OCI-LY7 (cell line): Measurements from ENCODE around the gene RBM44. TPM values are rescaled to one million over a fixed set of nuclear protein-coding genes. Genes with fewer than 3 reads are reported as not detected.

ENCODE experiments used
- BruUV-seq: library from RNA; stranded (reverse); fragments of 400-500 nt; replicated peaks from 2 replicates; lab custom pipeline; 2021; lab: Mats Ljungman, UMichigan
- CTCF ChIA-PET: fragments of 300-600 bp; sonication (Branson Sonifier 250); formaldehyde crosslinking; loops from one replicate; lab custom pipeline; 2022; ENCODE audit warnings: antibody characterized with exemption; ENCODE audit not compliant: unreplicated experiment; lab: Charles Lee
- POLR2A ChIA-PET: fragments of 300-600 bp; sonication (Branson Sonifier 250); formaldehyde crosslinking; loops from one replicate; lab custom pipeline; 2022; ENCODE audit warnings: antibody characterized with exemption; lab: Charles Lee
- DNase-seq: peaks from one replicate; pipeline ENCODE4 v3.0.0-alpha.2; 2015; ENCODE audit warnings: low spot score
- H2AFZ ChIP-seq: fragments of 200-600 bp; sonication (generic), shearing (Covaris generic); 2 replicates; pipeline ENCODE4 v1.6.1; 2014; ENCODE audit warnings: mild to moderate bottlenecking, antibody characterized with exemption, low read length, moderate library complexity
- H3K27ac ChIP-seq: fragments of 200-600 bp; sonication (generic); 2 replicates; pipeline ENCODE4 v1.5.1; 2014; ENCODE audit warnings: mixed run types, low read depth, mild to moderate bottlenecking, moderate library complexity, low read length, inconsistent platforms; ENCODE audit not compliant: poor library complexity, severe bottlenecking
- H3K36me3 ChIP-seq: fragments of 200-600 bp; sonication (generic); 2 replicates; pipeline ENCODE4 v1.6.1; 2014; ENCODE audit warnings: mild to moderate bottlenecking, antibody characterized with exemption, low read length, moderate library complexity, mixed read lengths; ENCODE audit not compliant: insufficient read depth
- H3K4me1 ChIP-seq: fragments of 200-600 bp; sonication (generic); 2 replicates; pipeline ENCODE4 v1.5.1; 2014; ENCODE audit warnings: mild to moderate bottlenecking, low read length; ENCODE audit not compliant: insufficient read depth, poor library complexity, severe bottlenecking
- H3K4me2 ChIP-seq: fragments of 200-600 bp; sonication (generic); 2 replicates; pipeline ENCODE4 v1.6.1; 2014; ENCODE audit warnings: mild to moderate bottlenecking, low read length
- H3K4me3 ChIP-seq: fragments of 200-600 bp; sonication (generic); 2 replicates; pipeline ENCODE4 v1.5.1; 2014; ENCODE audit warnings: mild to moderate bottlenecking, low read depth, low read length; ENCODE audit not compliant: poor library complexity, severe bottlenecking
- H3K79me2 ChIP-seq: fragments of 200-600 bp; sonication (generic); 2 replicates; pipeline ENCODE4 v1.6.1; 2016; ENCODE audit warnings: low read depth, mild to moderate bottlenecking, low read length, moderate library complexity, mixed read lengths; ENCODE audit not compliant: insufficient read depth
- H3K9me2 ChIP-seq: fragments of 200-600 bp; sonication (generic); 2 replicates; pipeline ENCODE4 v1.6.1; 2016; ENCODE audit warnings: mild to moderate bottlenecking, low read length, mixed read lengths; ENCODE audit not compliant: insufficient read depth
- H3K9me3 ChIP-seq: fragments of 200-600 bp; sonication (generic); 2 replicates; pipeline ENCODE4 v1.6.1; 2014; ENCODE audit warnings: mild to moderate bottlenecking, mixed run types, low read length, mixed read lengths
- H4K20me1 ChIP-seq: fragments of 200-600 bp; sonication (generic); 2 replicates; pipeline ENCODE4 v1.6.1; 2014; ENCODE audit warnings: mild to moderate bottlenecking, antibody characterized with exemption, low read length, moderate library complexity, mixed read lengths; ENCODE audit not compliant: insufficient read depth
- EZH2phosphoT487 ChIP-seq: fragments of 200-600 bp; sonication (generic); IDR thresholded peaks from 2 replicates; pipeline ENCODE4 v1.6.1; 2018; ENCODE audit warnings: low read depth, borderline replicate concordance, mild to moderate bottlenecking, mixed run types, antibody characterized with exemption, low read length, moderate library complexity, mixed read lengths
- intact Hi-C: fragments of 100-400 bp; cut with micrococcal nuclease; formaldehyde crosslinking; loops from one replicate; pipeline ENCODE4 v1.10.0; 2022; ENCODE audit not compliant: unreplicated experiment
- total RNA-seq, 2 experiments: library from RNA; depleted of rRNA in 1 of 2; stranded (reverse); fragments of >200 nt in 1 of 2; shearing (Covaris generic) in 1 of 2; gene quantifications; 2 replicates each; pipeline ENCODE4 v1.2.3, GENCODE V29; 2014 to 2022
- TF ChIP-seq, protein P1 (sequence below): fragments of 200-600 bp; sonication (generic); conservative IDR thresholded peaks from 2 replicates; pipeline ENCODE4 v1.5.1; 2014; ENCODE audit warnings: mild to moderate bottlenecking, antibody characterized with exemption, low read length, moderate library complexity, mixed read lengths

RBM44 gene
- total RNA-seq, 2 experiments from 2014 or later, result 0.72 to 1.2 TPM

DNA sequence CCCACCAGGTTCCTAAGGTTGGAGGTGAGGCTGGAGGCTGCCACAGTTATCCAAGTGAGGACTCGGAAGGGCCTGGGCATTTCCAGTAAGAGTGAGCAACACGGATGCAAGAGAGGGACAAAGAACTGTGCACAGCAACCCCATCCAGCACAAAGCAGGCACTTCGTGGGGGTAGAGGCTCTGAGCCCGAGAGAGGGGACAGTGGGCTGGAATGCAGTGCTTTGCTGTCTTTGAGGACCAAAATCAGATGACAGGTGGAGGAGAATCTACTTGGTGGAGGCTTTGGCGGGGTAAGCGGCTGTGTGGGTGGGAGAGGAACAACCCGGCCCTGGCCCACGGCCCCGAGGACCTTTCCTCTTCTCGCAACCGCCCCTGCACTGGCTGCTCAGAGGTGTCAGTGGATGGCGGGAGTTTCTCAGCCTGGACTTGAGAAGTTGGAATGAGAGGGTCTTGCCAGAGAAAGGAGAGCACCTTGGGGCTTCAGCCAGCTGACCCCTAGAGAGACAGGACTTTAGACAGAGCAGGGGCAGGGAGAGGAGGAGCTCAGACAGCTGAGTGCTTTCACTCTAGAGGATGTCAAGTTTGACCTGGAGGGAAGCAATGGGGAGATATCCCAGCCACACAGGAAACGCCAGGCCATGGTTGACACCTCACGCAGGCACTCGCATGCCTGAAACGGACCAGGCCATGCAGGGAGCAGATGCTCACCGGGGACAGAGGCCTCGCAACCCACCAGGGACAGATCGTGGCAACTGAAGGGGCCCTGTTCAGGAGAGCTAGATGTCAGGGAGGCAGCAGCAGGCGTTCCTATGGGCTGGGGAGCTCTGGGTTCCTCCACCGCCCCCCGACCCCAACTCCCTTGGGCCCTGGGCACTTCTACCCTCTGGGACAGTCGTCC, 72.4 kb downstream of the RBM44 start:
- TF ChIP-seq EZH2phosphoT487, result no peak
- TF ChIP-seq, protein P1, sequence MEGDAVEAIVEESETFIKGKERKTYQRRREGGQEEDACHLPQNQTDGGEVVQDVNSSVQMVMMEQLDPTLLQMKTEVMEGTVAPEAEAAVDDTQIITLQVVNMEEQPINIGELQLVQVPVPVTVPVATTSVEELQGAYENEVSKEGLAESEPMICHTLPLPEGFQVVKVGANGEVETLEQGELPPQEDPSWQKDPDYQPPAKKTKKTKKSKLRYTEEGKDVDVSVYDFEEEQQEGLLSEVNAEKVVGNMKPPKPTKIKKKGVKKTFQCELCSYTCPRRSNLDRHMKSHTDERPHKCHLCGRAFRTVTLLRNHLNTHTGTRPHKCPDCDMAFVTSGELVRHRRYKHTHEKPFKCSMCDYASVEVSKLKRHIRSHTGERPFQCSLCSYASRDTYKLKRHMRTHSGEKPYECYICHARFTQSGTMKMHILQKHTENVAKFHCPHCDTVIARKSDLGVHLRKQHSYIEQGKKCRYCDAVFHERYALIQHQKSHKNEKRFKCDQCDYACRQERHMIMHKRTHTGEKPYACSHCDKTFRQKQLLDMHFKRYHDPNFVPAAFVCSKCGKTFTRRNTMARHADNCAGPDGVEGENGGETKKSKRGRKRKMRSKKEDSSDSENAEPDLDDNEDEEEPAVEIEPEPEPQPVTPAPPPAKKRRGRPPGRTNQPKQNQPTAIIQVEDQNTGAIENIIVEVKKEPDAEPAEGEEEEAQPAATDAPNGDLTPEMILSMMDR, result no peak
- ChIA-PET POLR2A (no interaction called here), CTCF (no interaction called here)
- Histone ChIP-seq H4K20me1 (no peaks in the 10 kb centered on the region), H3K4me1 (no peaks in the 10 kb centered on the region), H3K79me2 (no peaks in the 10 kb centered on the region), H3K9me3 (no peaks in the 10 kb centered on the region), H3K4me2 (no peak overlapping the region), H2AFZ (no peak overlapping the region), H3K4me3 (no peak overlapping the region), H3K27ac (no peak overlapping the region), H3K9me2 (no peaks in the 10 kb centered on the region), H3K36me3 (no peaks in the 10 kb centered on the region)
- intact Hi-C loops, result no loop called here
- DNase-seq, result no peak
- BruUV-seq, result no TSS peak

DNA sequence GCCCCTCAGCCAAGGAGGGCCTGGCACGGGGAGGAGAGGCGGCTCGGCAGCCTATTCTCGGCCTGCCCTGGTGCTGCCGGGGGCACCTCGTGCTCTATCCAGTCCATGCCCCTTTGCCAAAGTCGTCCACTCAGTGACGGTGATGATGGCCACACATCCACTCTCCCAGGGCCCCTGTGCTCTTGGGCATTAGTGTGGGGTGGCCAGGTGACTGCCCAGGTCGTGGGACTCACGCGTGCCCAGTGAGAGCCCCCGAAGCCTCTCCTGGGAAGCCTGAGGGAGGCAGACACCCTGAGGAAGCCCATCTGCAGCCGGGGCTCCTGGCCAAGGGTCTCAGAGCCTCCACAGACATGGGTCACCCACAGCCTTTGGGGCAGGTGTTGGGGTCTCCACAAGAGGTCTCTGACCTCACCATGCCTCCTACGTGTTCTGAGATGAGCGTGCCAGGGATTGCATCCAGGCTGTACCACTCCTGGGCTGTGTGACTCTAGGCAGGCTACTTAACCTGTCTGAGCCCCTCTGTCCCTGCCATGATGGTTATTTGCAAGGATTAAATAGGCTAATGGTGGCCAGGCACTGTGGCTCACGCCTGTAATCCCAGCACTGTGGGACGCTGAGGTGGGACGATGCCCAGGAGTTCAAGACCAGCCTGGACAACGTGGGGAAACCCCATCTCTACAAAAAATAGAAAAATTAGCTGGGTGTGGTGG, 73.8 kb downstream of the RBM44 start:
- Histone ChIP-seq H3K4me1 (no peaks in the 10 kb centered on the region), H2AFZ (no peak overlapping the region), H3K9me2 (no peaks in the 10 kb centered on the region), H3K4me2 (no peak overlapping the region), H3K36me3 (no peaks in the 10 kb centered on the region), H3K4me3 (no peak overlapping the region), H4K20me1 (no peaks in the 10 kb centered on the region), H3K9me3 (no peaks in the 10 kb centered on the region), H3K27ac (no peak overlapping the region), H3K79me2 (no peaks in the 10 kb centered on the region)
- intact Hi-C loops, result no loop called here
- DNase-seq, result no peak
- CTCF ChIA-PET, result no interaction called here
- BruUV-seq, result no TSS peak
- POLR2A ChIA-PET, result interaction anchor here (0.5 kb wide), 1 partner anchor 107 kb away, joined by 3 read pairs; no protein-coding TSS in a partner anchor
- TF ChIP-seq EZH2phosphoT487, result no peak
- TF ChIP-seq, protein P1, result no peak
